ENCODE data around the gene DLG1. TPM values are rescaled to one million over a fixed set of nuclear protein-coding genes. Genes with fewer than 3 reads are reported as not detected.

DLG1 gene
- total and polyA plus RNA-seq, 9 of the 15 experiments (the other 6 are each of a cell fraction or from before 2014, with no cell fraction given): 9.4 to 63.5 (median 43.6) TPM

DNA sequence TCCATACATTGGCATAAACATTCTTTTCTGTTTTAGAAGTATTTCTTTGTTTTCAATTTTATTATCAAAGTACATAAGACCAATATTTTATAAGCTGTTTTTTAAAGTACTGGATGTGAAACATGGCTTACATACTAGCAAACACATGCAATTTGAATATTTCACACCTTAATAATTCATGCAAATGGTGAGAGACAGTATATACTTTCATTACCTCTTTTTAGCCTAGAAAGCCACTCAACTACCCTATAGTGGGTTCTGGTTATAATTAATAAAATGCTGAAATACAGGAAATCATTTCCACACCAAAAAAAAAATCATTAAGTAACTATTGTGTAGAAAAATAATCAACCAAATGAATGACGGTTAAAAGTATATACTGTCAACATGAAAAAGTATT, 230.3 kb downstream of the DLG1 start:
- Histone ChIP-seq H3K9ac (ENCODE audit: insufficient read depth in 1 of 2, low read depth in 2 of 2, low read length in 2 of 2) (no peak overlapping the region), H3K36me3 (ENCODE audit: control insufficient read depth, insufficient read depth, low read length) (peaks cover 25% of the 10 kb centered on the region; the same call in 2 of the 3 replicates), H3K27me3 (ENCODE audit: control insufficient read depth in 2 of 2, insufficient read depth in 2 of 2, low read length in 2 of 2) (no peaks in the 10 kb centered on the region), H3K4me3 (no peak overlapping the region), H4K20me1 (replicated peaks; ENCODE audit: control insufficient read depth, insufficient read depth, low read length) (no peaks in the 10 kb centered on the region), H3K27ac (ENCODE audit: extremely low read depth, low read depth, low read length) (no peak overlapping the region), H3K4me2 (ENCODE audit: insufficient read depth, low read length) (no peak overlapping the region), H3K79me2 (ENCODE audit: control insufficient read depth, insufficient read depth, low read length) (no peaks in the 10 kb centered on the region), H3K4me1 (replicated peaks in 1 of 2; ENCODE audit: control insufficient read depth in 2 of 2, insufficient read depth in 2 of 2, low read length in 2 of 2) (no peaks in the 10 kb centered on the region), H2AFZ (ENCODE audit: low read depth, low read length) (no peak overlapping the region), H3K9me3 (replicated peaks; ENCODE audit: control insufficient read depth, insufficient read depth, low read depth, low read length) (no peaks in the 10 kb centered on the region), H3K9me1 (ENCODE audit: control insufficient read depth, insufficient read depth, low read length) (no peaks in the 10 kb centered on the region)
- in situ Hi-C loops (cut with MboI): no loop called here
- ChIA-PET CTCF (ENCODE audit: low intra/inter-chr PET ratio) (no interaction called here), POLR2A (interaction anchor here (1.3 kb wide), 1 partner anchor 9 kb away, joined by 4 read pairs; no protein-coding TSS in a partner anchor)
- intact Hi-C loops (cut with micrococcal nuclease): no loop called here
- FAIRE-seq: no peak
- ATAC-seq: no peak
- TF ChIP-seq ESRRB (CRISPR knock-in tag; IDR thresholded peaks at IDR 0.05; ENCODE audit: borderline replicate concordance) (no peak), MECOM (CRISPR knock-in tag; IDR thresholded peaks at IDR 0.05) (no peak)
- TF ChIP-seq, protein P1, sequence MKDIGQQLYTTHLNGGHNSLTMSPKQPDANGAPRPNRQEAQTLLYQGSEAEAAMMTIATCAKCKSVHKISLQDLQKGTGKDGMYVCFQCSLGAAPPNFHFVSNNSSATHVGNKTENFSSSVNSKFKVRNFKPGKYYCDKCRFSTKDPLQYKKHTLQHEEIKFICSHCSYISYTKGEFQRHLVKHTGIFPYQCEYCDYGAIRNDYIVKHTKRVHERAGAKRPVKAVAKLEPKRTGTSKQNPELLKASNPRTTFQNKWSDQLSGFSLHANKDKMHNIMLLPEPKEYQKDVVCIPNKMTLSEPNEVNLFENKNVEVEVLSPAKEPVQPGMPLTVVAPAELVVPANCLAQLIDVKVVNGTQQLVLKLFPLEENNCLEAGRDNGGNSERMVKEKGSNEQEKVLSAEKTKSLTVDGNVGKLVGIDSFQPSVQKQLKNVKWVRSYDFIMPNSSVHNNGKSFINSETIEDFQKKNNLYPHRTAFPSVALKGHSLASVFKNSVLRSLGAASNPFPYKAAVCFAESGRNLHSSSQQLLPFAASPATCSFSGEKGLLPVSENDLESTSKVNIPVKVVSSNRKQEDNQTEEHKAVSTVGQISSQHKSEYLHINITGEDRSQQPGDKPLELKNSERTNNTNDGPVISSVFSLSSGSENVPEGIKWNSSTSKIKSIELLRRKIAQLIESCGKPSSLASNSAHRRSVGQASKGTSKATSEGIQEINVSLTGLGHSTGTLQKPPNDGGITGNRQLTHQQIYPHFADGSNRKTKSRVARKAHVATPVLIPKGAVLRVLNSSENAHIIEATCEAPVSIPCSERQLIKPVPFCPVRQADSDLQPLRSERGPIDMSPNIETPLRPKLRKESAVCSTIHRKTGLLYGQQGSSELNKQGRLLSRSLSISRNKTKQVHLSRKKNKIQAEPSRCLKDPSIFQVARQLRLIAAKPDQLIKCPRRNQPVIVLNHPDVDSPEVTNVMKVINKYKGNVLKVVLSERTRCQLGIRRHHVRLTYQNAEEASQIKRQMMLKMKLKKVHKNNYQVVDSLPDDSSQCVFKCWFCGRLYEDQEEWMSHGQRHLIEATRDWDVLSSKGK (CRISPR knock-in tag; IDR thresholded peaks at IDR 0.05): no peak
- DNase-seq (ENCODE audit: extremely low read depth in 1 of 4, low spot score in 3 of 4): no peak
- no TSS peak for BruUV-seq (replicated peaks)
- WGBS (ENCODE audit: insufficient coverage, low coverage, missing lambda C conversion rate): 94% methylated on average over 1 of the region's 1 CpG
